CD4-positive, alpha-beta T cell treated with Interleukin-17A for 4 hours (primary cell): ENCODE measurements around the gene YPEL4.

Experiments used
- DNase-seq: peaks from one replicate; pipeline ENCODE4 v3.0.0-alpha.2; 2020; ENCODE audit warnings: mixed read lengths

The YPEL4 gene

GRCh38 chr11:57630171-57630570 lies 19.5 kb downstream of the YPEL4 start:
- DNase-seq, result no peak

- no peak for DNase-seq
These were observed 22.8 kb downstream of the YPEL4 start for GRCh38 chr11:57626895-57627294.

GRCh38 chr11:57624864-57625263 lies 24.8 kb downstream of the YPEL4 start:
- no peak for DNase-seq

- DNase-seq, result no peak
These were observed 27.4 kb downstream of the YPEL4 start for GRCh38 chr11:57622263-57622662.

- no peak for DNase-seq
These were observed 29.2 kb downstream of the YPEL4 start for GRCh38 chr11:57620467-57620866.

GRCh38 chr11:57619331-57619730 lies 30.4 kb downstream of the YPEL4 start:
- DNase-seq, result no peak

GRCh38 chr11:57618438-57618837 lies 31.3 kb downstream of the YPEL4 start:
- no peak for DNase-seq

GRCh38 chr11:57616595-57616994 lies 33.1 kb downstream of the YPEL4 start:
- no peak for DNase-seq

- DNase-seq, result no peak
These were observed 34.4 kb downstream of the YPEL4 start for GRCh38 chr11:57615308-57615707.

- no peak for DNase-seq
These were observed 35.4 kb downstream of the YPEL4 start for GRCh38 chr11:57614234-57614772.

- no peak for DNase-seq
These were observed 39.5 kb downstream of the YPEL4 start for GRCh38 chr11:57610170-57610569.

GRCh38 chr11:57605028-57605420 lies 44.7 kb downstream of the YPEL4 start:
- no peak for DNase-seq

- no peak for DNase-seq
These were observed 45.2 kb downstream of the YPEL4 start for GRCh38 chr11:57604296-57605027.

GRCh38 chr11:57601297-57601696 lies 48.4 kb downstream of the YPEL4 start:
- DNase-seq, result no peak

- DNase-seq, result no peak
These were observed 50.3 kb downstream of the YPEL4 start for GRCh38 chr11:57599381-57599780.

GRCh38 chr11:57598831-57599155 lies 50.9 kb downstream of the YPEL4 start:
- no peak for DNase-seq

- DNase-seq, result no peak
These were observed 51.5 kb downstream of the YPEL4 start for GRCh38 chr11:57597916-57598830.

- DNase-seq, result no peak
These were observed 52.2 kb downstream of the YPEL4 start, which contains the start of gene SERPING1 for GRCh38 chr11:57597461-57597915. TSS of gene SERPING1 (plus strand) at chr11:57597685. CDS start at chr11:57598271, 586 bp downstream.

GRCh38 chr11:57596266-57596885 lies 53.3 kb downstream of the YPEL4 start:
- no peak for DNase-seq
